Measurements from ENCODE around the gene LURAP1L. TPM values are rescaled to one million over a fixed set of nuclear protein-coding genes. Genes with fewer than 3 reads are reported as not detected.

The LURAP1L gene, protein sequence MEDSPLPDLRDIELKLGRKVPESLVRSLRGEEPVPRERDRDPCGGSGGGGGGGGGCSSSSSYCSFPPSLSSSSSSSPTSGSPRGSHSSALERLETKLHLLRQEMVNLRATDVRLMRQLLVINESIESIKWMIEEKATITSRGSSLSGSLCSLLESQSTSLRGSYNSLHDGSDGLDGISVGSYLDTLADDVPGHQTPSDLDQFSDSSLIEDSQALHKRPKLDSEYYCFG
- not detected in 2 replicates for total RNA-seq (2011; cell fraction: chromatin; rRNA removed; ENCODE audit: low replicate concordance)
- 0.26 TPM in 1 of 2 replicates, not detected in the other for total RNA-seq (2011; cell fraction: nucleolus; rRNA removed)
- 0.31 TPM in 1 of 2 replicates, not detected in the other for total RNA-seq (2011; cell fraction: nucleoplasm; rRNA removed)
- total RNA-seq (2014; rRNA removed) (not detected in 2 replicates), total RNA-seq (2014; rRNA removed; fragmentation: Illumina TruSeq; extraction: Trizol) (0.07 TPM in 1 of 2 replicates, not detected in the other), total RNA-seq (2015; rRNA removed; fragmentation: Illumina TruSeq; extraction: Trizol) (0.07 and 0.08 TPM in 2 replicates), total RNA-seq (2021) (not detected in 2 replicates), polyA plus RNA-seq (2011; rRNA removed) (not detected in 2 replicates), polyA plus RNA-seq (2014; fragmentation: Illumina TruSeq; extraction: Trizol) (0.06 TPM in 1 of 2 replicates, not detected in the other), polyA plus RNA-seq (2014; fragmentation: Nextera tagmentation; extraction: Ambion mirVana) (under 1 TPM in 1 of 2 experiments, not detected in 1; 0.07 TPM), polyA plus RNA-seq (2014; rRNA removed) (0.04 and 0.28 TPM in 2 replicates), polyA minus RNA-seq (2011; rRNA and poly(A)+ RNA removed) (not detected in 2 replicates), Bru-seq, nascent RNA (percentile 26 among the genes with signal in this experiment), BruChase-seq, experiment 1, labeled RNA remaining after a 2-hour chase (percentile 21 among the genes with signal in this experiment), BruChase-seq, experiment 2, labeled RNA remaining after a 6-hour chase (percentile 23 among the genes with signal in this experiment)
- not detected in 2 replicates for polyA plus RNA-seq (2011; cell fraction: cytosol; rRNA removed)
- polyA plus RNA-seq (2011; cell fraction: nucleus; rRNA removed) = not detected in 2 replicates
- polyA plus RNA-seq (2012) = 0.16 and 0.72 TPM in 2 replicates
- polyA minus RNA-seq (2011; cell fraction: cytosol; rRNA and poly(A)+ RNA removed) = 0.76 TPM in 1 of 2 replicates, not detected in the other
- polyA minus RNA-seq (2011; cell fraction: nucleus; rRNA and poly(A)+ RNA removed) = not detected in 2 replicates
- long read RNA-seq, experiment 1 = 0 reads
- long read RNA-seq, experiment 2 = 0 reads
- long read RNA-seq, experiment 3 = 0 reads

DNA sequence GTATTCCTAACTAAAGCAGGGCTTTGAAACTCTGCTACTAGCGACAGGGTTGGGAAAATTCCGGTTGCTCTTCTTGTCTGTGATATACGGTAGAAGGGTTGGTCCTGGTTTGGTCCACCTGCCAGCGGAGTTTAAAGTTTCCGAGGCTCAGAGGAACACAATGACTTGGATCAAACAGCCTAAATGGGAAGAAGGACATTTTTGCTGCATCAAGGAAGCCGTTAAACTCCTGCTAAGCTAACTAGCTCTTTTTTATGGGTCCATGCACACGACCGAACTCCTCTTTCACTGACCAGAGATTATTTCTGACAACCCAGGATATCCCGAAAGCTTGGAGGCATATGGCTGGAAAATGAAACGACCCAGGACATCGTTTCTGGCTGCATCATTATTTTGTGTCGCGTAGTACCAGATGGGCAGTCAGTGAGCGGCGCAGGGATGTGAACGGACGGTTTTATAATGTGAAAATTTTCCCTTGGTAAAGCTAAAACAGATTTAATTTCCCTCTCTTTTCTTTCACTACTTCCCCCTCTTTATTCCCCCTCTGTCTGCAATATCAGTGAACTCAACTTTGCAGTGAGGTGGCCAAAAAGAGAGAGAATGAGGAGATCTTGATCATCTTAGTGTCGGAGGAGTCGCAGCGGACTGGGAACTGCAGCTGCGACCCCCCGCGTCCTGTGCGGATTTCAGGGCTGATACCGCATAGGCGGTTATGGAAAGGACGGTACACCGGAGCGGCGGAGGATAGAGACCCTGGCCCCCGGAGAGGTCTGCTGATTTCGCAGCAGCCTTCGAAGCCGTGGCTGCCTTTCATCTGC lies at the start of gene LURAP1L:
Gene LURAP1L (plus strand): TSS at position 160 of the 818 bp plus-strand sequence. CDS start 696 bp downstream, outside the sequence.
- intact Hi-C loops (cut with micrococcal nuclease) = no loop called here
- ATAC-seq (no peak), FAIRE-seq (no peak), DNase-seq (ENCODE audit: extremely low read depth in 1 of 4, low spot score in 3 of 4) (peak in 2 of 4 experiments; percentile 4 to 5)
- in situ Hi-C loops (cut with MboI) = no loop called here
- Histone ChIP-seq H3K9me1 (ENCODE audit: control insufficient read depth, insufficient read depth, low read length) (no peaks in the 10 kb centered on the region), H3K79me2 (ENCODE audit: control insufficient read depth, insufficient read depth, low read length) (no peaks in the 10 kb centered on the region), H3K27me3 (ENCODE audit: control insufficient read depth in 2 of 2, insufficient read depth in 2 of 2, low read length in 2 of 2) (no peaks in the 10 kb centered on the region), H2AFZ (ENCODE audit: low read depth, low read length) (peak within 1 kb of the TSS; percentile 70; the same call in 1 of the 2 replicates), H3K9me3 (replicated peaks; ENCODE audit: control insufficient read depth, insufficient read depth, low read depth, low read length) (no peaks in the 10 kb centered on the region), H3K27ac (ENCODE audit: extremely low read depth, low read depth, low read length) (no peak within 1 kb of the TSS), H3K4me3 (peak within 1 kb of the TSS; percentile 27), H3K4me1 (replicated peaks in 1 of 2; ENCODE audit: control insufficient read depth in 2 of 2, insufficient read depth in 2 of 2, low read length in 2 of 2) (peaks cover 0 to 9% of the 10 kb centered on the region in 2 experiments; a peak in 3 of 5 replicates), H4K20me1 (replicated peaks; ENCODE audit: control insufficient read depth, insufficient read depth, low read length) (no peaks in the 10 kb centered on the region), H3K36me3 (ENCODE audit: control insufficient read depth, insufficient read depth, low read length) (no peaks in the 10 kb centered on the region), H3K9ac (ENCODE audit: insufficient read depth in 1 of 2, low read depth in 2 of 2, low read length in 2 of 2) (peak within 1 kb of the TSS in 1 of 2 experiments; percentile 35; a peak in 2 of 4 replicates), H3K4me2 (ENCODE audit: insufficient read depth, low read length) (peak within 1 kb of the TSS; percentile 70)
- CTCF ChIA-PET (ENCODE audit: low intra/inter-chr PET ratio) = no interaction called here
- WGBS (ENCODE audit: insufficient coverage, low coverage, missing lambda C conversion rate) = under 1% methylated on average over 22 of the region's 34 CpGs
- POLR2A ChIA-PET = no interaction called here
- no peak for TF ChIP-seq HDAC1 (IDR thresholded peaks at IDR 0.05)
- TF ChIP-seq, protein P1, sequence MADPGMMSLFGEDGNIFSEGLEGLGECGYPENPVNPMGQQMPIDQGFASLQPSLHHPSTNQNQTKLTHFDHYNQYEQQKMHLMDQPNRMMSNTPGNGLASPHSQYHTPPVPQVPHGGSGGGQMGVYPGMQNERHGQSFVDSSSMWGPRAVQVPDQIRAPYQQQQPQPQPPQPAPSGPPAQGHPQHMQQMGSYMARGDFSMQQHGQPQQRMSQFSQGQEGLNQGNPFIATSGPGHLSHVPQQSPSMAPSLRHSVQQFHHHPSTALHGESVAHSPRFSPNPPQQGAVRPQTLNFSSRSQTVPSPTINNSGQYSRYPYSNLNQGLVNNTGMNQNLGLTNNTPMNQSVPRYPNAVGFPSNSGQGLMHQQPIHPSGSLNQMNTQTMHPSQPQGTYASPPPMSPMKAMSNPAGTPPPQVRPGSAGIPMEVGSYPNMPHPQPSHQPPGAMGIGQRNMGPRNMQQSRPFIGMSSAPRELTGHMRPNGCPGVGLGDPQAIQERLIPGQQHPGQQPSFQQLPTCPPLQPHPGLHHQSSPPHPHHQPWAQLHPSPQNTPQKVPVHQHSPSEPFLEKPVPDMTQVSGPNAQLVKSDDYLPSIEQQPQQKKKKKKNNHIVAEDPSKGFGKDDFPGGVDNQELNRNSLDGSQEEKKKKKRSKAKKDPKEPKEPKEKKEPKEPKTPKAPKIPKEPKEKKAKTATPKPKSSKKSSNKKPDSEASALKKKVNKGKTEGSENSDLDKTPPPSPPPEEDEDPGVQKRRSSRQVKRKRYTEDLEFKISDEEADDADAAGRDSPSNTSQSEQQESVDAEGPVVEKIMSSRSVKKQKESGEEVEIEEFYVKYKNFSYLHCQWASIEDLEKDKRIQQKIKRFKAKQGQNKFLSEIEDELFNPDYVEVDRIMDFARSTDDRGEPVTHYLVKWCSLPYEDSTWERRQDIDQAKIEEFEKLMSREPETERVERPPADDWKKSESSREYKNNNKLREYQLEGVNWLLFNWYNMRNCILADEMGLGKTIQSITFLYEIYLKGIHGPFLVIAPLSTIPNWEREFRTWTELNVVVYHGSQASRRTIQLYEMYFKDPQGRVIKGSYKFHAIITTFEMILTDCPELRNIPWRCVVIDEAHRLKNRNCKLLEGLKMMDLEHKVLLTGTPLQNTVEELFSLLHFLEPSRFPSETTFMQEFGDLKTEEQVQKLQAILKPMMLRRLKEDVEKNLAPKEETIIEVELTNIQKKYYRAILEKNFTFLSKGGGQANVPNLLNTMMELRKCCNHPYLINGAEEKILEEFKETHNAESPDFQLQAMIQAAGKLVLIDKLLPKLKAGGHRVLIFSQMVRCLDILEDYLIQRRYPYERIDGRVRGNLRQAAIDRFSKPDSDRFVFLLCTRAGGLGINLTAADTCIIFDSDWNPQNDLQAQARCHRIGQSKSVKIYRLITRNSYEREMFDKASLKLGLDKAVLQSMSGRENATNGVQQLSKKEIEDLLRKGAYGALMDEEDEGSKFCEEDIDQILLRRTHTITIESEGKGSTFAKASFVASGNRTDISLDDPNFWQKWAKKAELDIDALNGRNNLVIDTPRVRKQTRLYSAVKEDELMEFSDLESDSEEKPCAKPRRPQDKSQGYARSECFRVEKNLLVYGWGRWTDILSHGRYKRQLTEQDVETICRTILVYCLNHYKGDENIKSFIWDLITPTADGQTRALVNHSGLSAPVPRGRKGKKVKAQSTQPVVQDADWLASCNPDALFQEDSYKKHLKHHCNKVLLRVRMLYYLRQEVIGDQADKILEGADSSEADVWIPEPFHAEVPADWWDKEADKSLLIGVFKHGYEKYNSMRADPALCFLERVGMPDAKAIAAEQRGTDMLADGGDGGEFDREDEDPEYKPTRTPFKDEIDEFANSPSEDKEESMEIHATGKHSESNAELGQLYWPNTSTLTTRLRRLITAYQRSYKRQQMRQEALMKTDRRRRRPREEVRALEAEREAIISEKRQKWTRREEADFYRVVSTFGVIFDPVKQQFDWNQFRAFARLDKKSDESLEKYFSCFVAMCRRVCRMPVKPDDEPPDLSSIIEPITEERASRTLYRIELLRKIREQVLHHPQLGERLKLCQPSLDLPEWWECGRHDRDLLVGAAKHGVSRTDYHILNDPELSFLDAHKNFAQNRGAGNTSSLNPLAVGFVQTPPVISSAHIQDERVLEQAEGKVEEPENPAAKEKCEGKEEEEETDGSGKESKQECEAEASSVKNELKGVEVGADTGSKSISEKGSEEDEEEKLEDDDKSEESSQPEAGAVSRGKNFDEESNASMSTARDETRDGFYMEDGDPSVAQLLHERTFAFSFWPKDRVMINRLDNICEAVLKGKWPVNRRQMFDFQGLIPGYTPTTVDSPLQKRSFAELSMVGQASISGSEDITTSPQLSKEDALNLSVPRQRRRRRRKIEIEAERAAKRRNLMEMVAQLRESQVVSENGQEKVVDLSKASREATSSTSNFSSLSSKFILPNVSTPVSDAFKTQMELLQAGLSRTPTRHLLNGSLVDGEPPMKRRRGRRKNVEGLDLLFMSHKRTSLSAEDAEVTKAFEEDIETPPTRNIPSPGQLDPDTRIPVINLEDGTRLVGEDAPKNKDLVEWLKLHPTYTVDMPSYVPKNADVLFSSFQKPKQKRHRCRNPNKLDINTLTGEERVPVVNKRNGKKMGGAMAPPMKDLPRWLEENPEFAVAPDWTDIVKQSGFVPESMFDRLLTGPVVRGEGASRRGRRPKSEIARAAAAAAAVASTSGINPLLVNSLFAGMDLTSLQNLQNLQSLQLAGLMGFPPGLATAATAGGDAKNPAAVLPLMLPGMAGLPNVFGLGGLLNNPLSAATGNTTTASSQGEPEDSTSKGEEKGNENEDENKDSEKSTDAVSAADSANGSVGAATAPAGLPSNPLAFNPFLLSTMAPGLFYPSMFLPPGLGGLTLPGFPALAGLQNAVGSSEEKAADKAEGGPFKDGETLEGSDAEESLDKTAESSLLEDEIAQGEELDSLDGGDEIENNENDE (IDR thresholded peaks at IDR 0.05; ENCODE audit: low read depth, low read length) = peak; percentile 90
- no TSS peak for BruUV-seq (replicated peaks)
